Endothelial cell (in vitro differentiated cells): ENCODE results near the gene SAMM50. TPM values are rescaled to one million over a fixed set of nuclear protein-coding genes. Genes with fewer than 3 reads are reported as not detected.

Source experiments
- DNase-seq: peaks from one replicate; pipeline ENCODE4 v3.0.0; 2021; ENCODE audit warnings: low spot score
- H3K27ac Mint-ChIP-seq: one replicate; pipeline ENCODE4 v1.8.0; 2021; ENCODE audit warnings: mixed read lengths, inconsistent platforms; ENCODE audit not compliant: unreplicated experiment
- H3K27me3 Mint-ChIP-seq: one replicate; pipeline ENCODE4 v1.8.0; 2021; ENCODE audit warnings: mild to moderate bottlenecking, moderate library complexity, mixed read lengths, inconsistent platforms; ENCODE audit not compliant: unreplicated experiment
- H3K36me3 Mint-ChIP-seq: one replicate; pipeline ENCODE4 v1.8.0; 2021; ENCODE audit warnings: mild to moderate bottlenecking, low read depth, mixed read lengths, inconsistent platforms; ENCODE audit not compliant: unreplicated experiment
- H3K4me1 Mint-ChIP-seq: one replicate; pipeline ENCODE4 v1.8.0; 2021; ENCODE audit warnings: mild to moderate bottlenecking, mixed read lengths, inconsistent platforms; ENCODE audit not compliant: unreplicated experiment
- H3K4me3 Mint-ChIP-seq: one replicate; pipeline ENCODE4 v1.8.0; 2021; ENCODE audit warnings: mild to moderate bottlenecking, mixed read lengths, inconsistent platforms; ENCODE audit not compliant: unreplicated experiment
- H3K9me3 Mint-ChIP-seq: one replicate; pipeline ENCODE4 v1.8.0; 2021; ENCODE audit warnings: mixed read lengths, inconsistent platforms; ENCODE audit not compliant: unreplicated experiment
- CTCF ChIP-seq: fragments of 200-600 bp; sonication (generic); IDR thresholded peaks from one replicate; pipeline ENCODE4 v1.5.0; 2021; ENCODE audit warnings: antibody characterized with exemption; ENCODE audit not compliant: unreplicated experiment
- total RNA-seq: library from RNA; stranded (reverse); fragmentation: NEBNext Ultra II Directional; extraction: Animal tissue kit (Norgen Biotek cat#: 25700); gene quantifications from one replicate; pipeline ENCODE4 v1.2.1, GENCODE V29; 2021; ENCODE audit not compliant: unreplicated experiment

SAMM50 gene
- total RNA-seq, 1 donor from 2014 or later: 81.6 TPM

DNA sequence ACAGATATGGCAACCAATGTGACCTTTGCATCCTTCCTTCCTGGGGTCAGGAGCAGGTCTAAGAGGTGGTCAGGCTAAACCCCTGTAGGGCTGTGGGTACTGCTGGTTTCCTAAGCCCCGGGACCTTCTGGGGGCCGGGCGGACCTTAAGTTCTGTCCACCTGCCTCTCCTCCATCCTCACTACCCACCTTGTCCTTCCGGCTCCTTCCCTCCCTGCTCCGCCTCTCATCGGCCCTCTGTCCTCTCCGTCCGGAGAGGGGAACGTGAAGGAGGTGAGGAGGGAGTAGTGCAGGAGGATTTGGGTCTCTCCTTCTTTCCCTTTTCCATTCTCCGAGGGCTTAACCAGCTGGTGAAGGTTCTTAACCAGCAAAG, 40.5 kb downstream of the SAMM50 start:
- Mint-ChIP-seq H3K36me3 (peaks cover 39% of the 10 kb centered on the region), H3K27ac (no peak overlapping the region), H3K27me3 (peaks cover 3% of the 10 kb centered on the region), H3K9me3 (no peaks in the 10 kb centered on the region), H3K4me1 (peaks cover 2% of the 10 kb centered on the region), H3K4me3 (no peak overlapping the region)
- no peak for DNase-seq
- TF ChIP-seq CTCF: no peak

DNA sequence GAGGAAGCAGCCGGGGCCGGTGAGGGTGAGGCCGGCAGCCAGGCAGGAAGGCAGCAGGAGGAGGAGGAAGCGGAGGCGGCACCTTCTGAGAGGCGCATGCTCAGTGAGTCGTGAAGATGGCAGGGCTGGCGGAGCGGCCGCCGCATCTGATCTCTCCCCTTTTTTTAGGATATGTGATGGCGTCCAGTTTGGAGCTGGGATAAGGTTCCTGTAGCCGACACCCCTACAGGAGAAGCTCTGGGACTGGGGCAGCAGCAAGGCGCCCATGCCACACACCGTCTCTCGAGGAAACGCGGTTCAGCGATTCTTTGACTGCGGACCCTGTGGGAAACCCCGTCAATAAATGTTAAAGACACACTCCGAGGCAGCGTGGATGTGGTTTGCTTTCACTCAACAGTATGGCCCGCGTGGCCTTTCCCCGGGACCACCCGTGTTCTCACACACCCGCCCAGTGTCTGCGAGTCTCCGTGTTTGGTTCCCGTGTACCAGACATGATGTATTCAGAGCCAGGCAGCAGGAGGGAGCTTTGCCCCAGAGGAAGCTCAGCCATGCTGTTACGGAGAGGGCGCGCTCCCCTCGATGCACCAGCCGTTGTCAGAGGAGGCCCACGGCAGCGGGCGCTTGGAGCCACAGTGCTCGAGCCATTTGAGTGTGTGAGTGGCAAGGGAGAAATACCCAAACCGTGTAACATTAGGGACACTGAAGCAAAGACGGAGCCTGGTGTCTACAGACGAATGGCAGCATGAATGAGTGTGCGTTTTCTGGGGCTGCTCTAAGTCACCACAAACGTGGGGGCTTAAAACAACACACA, 41.1 kb downstream of the SAMM50 start:
- H3K4me3 Mint-ChIP-seq: no peak overlapping the region
- peak; percentile 36 for DNase-seq
- peaks cover 2% of the 10 kb centered on the region for H3K4me1 Mint-ChIP-seq
- H3K36me3 Mint-ChIP-seq: peaks cover 39% of the 10 kb centered on the region
- H3K9me3 Mint-ChIP-seq: no peaks in the 10 kb centered on the region
- H3K27me3 Mint-ChIP-seq: peaks cover 3% of the 10 kb centered on the region
- no peak for TF ChIP-seq CTCF
- no peak overlapping the region for H3K27ac Mint-ChIP-seq

- H3K27me3 Mint-ChIP-seq: peaks cover 3% of the 10 kb centered on the region
- H3K4me3 Mint-ChIP-seq: no peak overlapping the region
- TF ChIP-seq CTCF: no peak
- H3K9me3 Mint-ChIP-seq: no peaks in the 10 kb centered on the region
- DNase-seq: no peak
- H3K27ac Mint-ChIP-seq: no peak overlapping the region
- peaks cover 2% of the 10 kb centered on the region for H3K4me1 Mint-ChIP-seq
- peaks cover 36% of the 10 kb centered on the region for H3K36me3 Mint-ChIP-seq
These were observed 41.7 kb downstream of the SAMM50 start for GRCh38 chr22:43996981-43997265.

- H3K36me3 Mint-ChIP-seq: peaks cover 29% of the 10 kb centered on the region
- H3K27ac Mint-ChIP-seq: no peak overlapping the region
- peaks cover 3% of the 10 kb centered on the region for H3K27me3 Mint-ChIP-seq
- peaks cover 11% of the 10 kb centered on the region for H3K4me1 Mint-ChIP-seq
- no peak for TF ChIP-seq CTCF
- DNase-seq: no peak
- H3K9me3 Mint-ChIP-seq: no peaks in the 10 kb centered on the region
- H3K4me3 Mint-ChIP-seq: no peak overlapping the region
These were observed 43.5 kb downstream of the SAMM50 start for GRCh38 chr22:43998679-43999264.

GRCh38 chr22:43999378-43999777, 44.1 kb downstream of the SAMM50 start:
- Mint-ChIP-seq H3K27ac (no peak overlapping the region), H3K9me3 (no peaks in the 10 kb centered on the region), H3K4me3 (no peak overlapping the region), H3K36me3 (peaks cover 27% of the 10 kb centered on the region), H3K4me1 (peaks cover 15% of the 10 kb centered on the region), H3K27me3 (peaks cover 3% of the 10 kb centered on the region)
- DNase-seq: no peak
- TF ChIP-seq CTCF: no peak
